Stomach (tissue), 9 donors: ENCODE measurements around the gene FRMD4B. TPM values are rescaled to one million over a fixed set of nuclear protein-coding genes. Genes with fewer than 3 reads are reported as not detected.

Experiments
- DNase-seq, 2 donors: peaks; one replicate each; pipeline versions ENCODE4 v3.0.0 to v3.0.0-alpha.2; 2013 to 2019
- H3K27ac ChIP-seq, 5 donors: fragments of 200-600 bp in 4 of 5; sonication (generic) in 4 of 5; one replicate each; pipeline ENCODE4 v1.5.1; 2013 to 2019; ENCODE audit warnings: mild to moderate bottlenecking in 1 of 5, moderate library complexity in 1 of 5
- H3K27me3 ChIP-seq, 3 donors: fragments of 200-600 bp; sonication (generic); one replicate each; pipeline ENCODE4 v1.5.1; 2017 to 2019; ENCODE audit warnings: mixed run types in 1 of 3
- H3K36me3 ChIP-seq, 4 donors: fragments of 200-600 bp; sonication (generic); 1 replicate in 3 of 4; 2 replicates in 1 of 4; pipeline ENCODE4 v1.5.1; 2016 to 2019
- H3K4me1 ChIP-seq, 4 donors: fragments of 200-600 bp; sonication (generic); one replicate each; pipeline ENCODE4 v1.5.1; 2016 to 2019
- H3K4me3 ChIP-seq, 4 donors: fragments of 200-600 bp; sonication (generic) in 3 of 4; one replicate each; pipeline ENCODE4 v1.5.1; 2016 to 2019; ENCODE audit warnings: mild to moderate bottlenecking in 1 of 4
- H3K9me3 ChIP-seq, 4 donors: fragments of 200-600 bp; sonication (generic); one replicate each; pipeline ENCODE4 v1.5.1; 2016 to 2019
- CTCF ChIP-seq, 7 experiments: fragments of 450-650 bp in 4 of 7; fragments of 200-600 bp in 3 of 7; sonication (generic) in 3 of 7; IDR thresholded peaks; one replicate each; pipeline ENCODE4 v1.5.1; 2016 to 2019; ENCODE audit warnings: antibody characterized with exemption in 7 of 7, control low read depth in 2 of 7, mild to moderate bottlenecking in 1 of 7
- EP300 ChIP-seq: sonication (generic); formaldehyde crosslinking; IDR thresholded peaks from one replicate; pipeline ENCODE4 v1.6.1; 2017; ENCODE audit warnings: antibody characterized with exemption
- POLR2A ChIP-seq, 4 donors: fragments of 450-650 bp; IDR thresholded peaks; one replicate each; pipeline ENCODE4 v1.6.1; 2016; ENCODE audit warnings: antibody characterized with exemption in 4 of 4, control low read depth in 2 of 4, mild to moderate bottlenecking in 1 of 4, moderate library complexity in 1 of 4
- POLR2AphosphoS5 ChIP-seq, 3 donors: sonication (generic); formaldehyde crosslinking; IDR thresholded peaks; one replicate each; pipeline ENCODE4 v1.6.1; 2016; ENCODE audit warnings: antibody characterized with exemption in 3 of 3
- WGBS, 5 donors: extraction: QIAGEN DNeasy Blood & Tissue Kit in 3 of 5; methylation state at CpG; one replicate each; pipeline versions ENCODE4 v1.1.5 to v1.1.7; 2013 to 2018; 5-methylcytosine and 5-hydroxymethylcytosine counted together
- intact Hi-C: fragments of 100-400 bp; cut with DNase I; formaldehyde crosslinking; loops from one replicate; pipeline ENCODE4 v1.15.1; 2023; ENCODE audit warnings: low total_unique reads
- polyA plus RNA-seq, 3 donors: library from polyadenylated mRNA; stranded (reverse); fragments of 200-250 nt; gene quantifications; one replicate each; pipeline ENCODE4 v1.2.3, GENCODE V29; 2013
- total RNA-seq, 5 donors: library from RNA; depleted of rRNA; stranded (reverse); fragments of >200 nt; gene quantifications; one replicate each; pipeline versions ENCODE4 v1.1.0 to v1.2.3, GENCODE V29; 2014 to 2016
- donor health status: healthy with polysubstance abuse.
- donor health status: Bipolar disorder and iron deficiency.
- donor health status: healthy.

FRMD4B gene
- total and polyA plus RNA-seq, 8 donors, result 5.2 to 35.6 (median 21.0) TPM

- no peak for DNase-seq
- Histone ChIP-seq H3K4me3 (no peak overlapping the region), H3K4me1 (peaks cover 0 to 13% (median 6%) of the 10 kb centered on the region in 4 donors), H3K36me3 (no peaks in the 10 kb centered on the region), H3K27ac (no peak overlapping the region), H3K9me3 (no peaks in the 10 kb centered on the region), H3K27me3 (no peaks in the 10 kb centered on the region)
- TF ChIP-seq POLR2AphosphoS5 (IDR thresholded peaks at IDR 0.05) (no peak), CTCF (IDR thresholded peaks at IDR 0.05) (no peak), POLR2A (IDR thresholded peaks at IDR 0.05) (no peak)
- WGBS, 5 donors, result 86 to 96% (median 89%) methylated on average over 4 of the region's 4 CpGs
- intact Hi-C loops, result no loop called here
Measured at GRCh38 chr3:69322158-69322509, 63.8 kb downstream of the FRMD4B start.

DNA sequence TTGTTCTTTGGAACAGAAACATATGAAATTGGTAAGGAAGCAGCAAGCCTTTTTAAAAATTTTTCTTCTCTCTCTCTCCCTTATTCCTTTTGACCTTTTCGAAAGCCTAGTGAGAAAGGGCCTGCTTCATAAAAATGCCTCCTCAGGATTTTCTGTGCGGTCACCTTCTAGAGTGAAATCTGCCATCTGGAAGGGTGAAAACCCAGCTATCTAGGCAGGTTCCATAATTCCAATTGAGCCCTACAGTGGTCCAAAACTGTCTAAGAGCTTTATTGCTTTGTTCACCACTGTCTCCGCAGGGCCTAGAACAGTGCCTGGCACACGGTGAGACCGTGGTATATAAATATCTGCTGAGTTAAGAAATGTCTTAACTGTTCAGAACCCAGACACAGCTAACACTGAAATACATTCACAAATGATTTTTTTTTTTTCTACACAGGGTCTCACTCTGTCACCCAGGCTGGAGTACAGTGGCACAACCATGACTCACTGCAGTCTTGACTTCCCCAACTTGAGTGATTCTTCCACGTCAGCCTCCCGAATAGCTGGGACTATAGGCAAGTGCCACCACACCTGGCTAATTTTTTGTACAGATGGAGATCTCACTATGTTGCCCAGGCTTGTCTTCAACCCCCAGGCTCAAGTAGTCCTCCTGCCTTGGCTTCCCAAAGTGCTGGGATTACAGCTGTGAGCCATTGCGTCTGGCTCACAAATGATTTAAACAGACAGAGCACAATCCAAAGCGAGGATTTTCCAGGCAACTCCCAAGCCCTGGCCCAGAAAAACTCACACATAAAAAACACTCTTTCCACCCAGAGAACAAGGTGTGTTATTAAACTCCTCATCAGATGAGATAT, 64.4 kb downstream of the FRMD4B start:
- Histone ChIP-seq H3K27me3 (no peaks in the 10 kb centered on the region), H3K9me3 (no peaks in the 10 kb centered on the region), H3K27ac (peak overlapping the region in 3 of 5 donors; percentile 27 to 45 (median 43)), H3K36me3 (no peaks in the 10 kb centered on the region), H3K4me3 (no peak overlapping the region), H3K4me1 (peaks cover 0 to 13% (median under 1%) of the 10 kb centered on the region in 4 donors)
- TF ChIP-seq POLR2AphosphoS5 (IDR thresholded peaks at IDR 0.05) (no peak), EP300 (no peak), POLR2A (IDR thresholded peaks at IDR 0.05) (no peak), CTCF (IDR thresholded peaks at IDR 0.05) (no peak)
- WGBS, 5 donors, result 84 to 92% (median 90%) methylated on average over 9 of the region's 9 CpGs
- intact Hi-C loops, result no loop called here
- no peak for DNase-seq

GRCh38 chr3:69320871-69321271, 65.0 kb downstream of the FRMD4B start:
- H3K4me3 ChIP-seq, result no peak overlapping the region

DNA sequence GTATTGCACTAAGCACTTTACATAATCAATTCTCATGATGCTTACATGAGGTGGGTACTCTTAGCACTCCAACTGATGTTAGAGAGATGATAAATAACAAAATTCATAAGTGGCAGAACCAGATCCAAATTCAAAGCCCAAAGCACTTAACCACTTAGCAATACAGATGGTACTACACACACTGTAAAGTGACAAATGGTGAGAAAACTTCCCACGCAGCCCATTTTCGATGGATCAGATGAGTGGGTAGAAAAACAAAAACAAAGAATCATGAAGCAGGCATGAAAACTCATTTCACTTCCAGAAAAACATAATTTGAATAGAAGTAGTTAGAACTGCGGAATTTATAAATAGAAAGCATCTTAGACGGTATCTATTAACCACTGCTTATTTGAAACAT, 66.2 kb downstream of the FRMD4B start:
- WGBS, 5 donors, result 77 to 90% (median 84%) methylated on average over 4 of the region's 4 CpGs
- intact Hi-C loops, result no loop called here

More at GRCh38 chr3:69320871-69321271, 65.0 kb downstream of the FRMD4B start:
- peak overlapping the region in 2 of 5 donors; percentile 43 to 45 for H3K27ac ChIP-seq
- no peak for TF ChIP-seq CTCF (IDR thresholded peaks at IDR 0.05)
- no peak for TF ChIP-seq POLR2A (IDR thresholded peaks at IDR 0.05)
- TF ChIP-seq POLR2AphosphoS5 (IDR thresholded peaks at IDR 0.05), result no peak
- H3K9me3 ChIP-seq, result no peaks in the 10 kb centered on the region
- intact Hi-C loops, result no loop called here
- WGBS, 5 donors, result 68 to 82% (median 73%) methylated on average over 4 of the region's 4 CpGs
- peak in 1 of 2 donors; percentile 44 for DNase-seq
- H3K27me3 ChIP-seq, result no peaks in the 10 kb centered on the region
- H3K36me3 ChIP-seq, result no peaks in the 10 kb centered on the region
- peaks cover 0 to 13% (median 0%) of the 10 kb centered on the region in 4 donors for H3K4me1 ChIP-seq

More for the DNA sequence above, 66.2 kb downstream of the FRMD4B start:
- Histone ChIP-seq H3K27ac (peak overlapping the region in 1 of 5 donors; percentile 45), H3K9me3 (no peaks in the 10 kb centered on the region), H3K4me1 (peaks cover 0 to 12% (median 0%) of the 10 kb centered on the region in 4 donors), H3K27me3 (no peaks in the 10 kb centered on the region), H3K36me3 (no peaks in the 10 kb centered on the region), H3K4me3 (no peak overlapping the region)
- no peak for TF ChIP-seq CTCF (IDR thresholded peaks at IDR 0.05)
- no peak for TF ChIP-seq POLR2AphosphoS5 (IDR thresholded peaks at IDR 0.05)
- TF ChIP-seq EP300, result no peak
- TF ChIP-seq POLR2A (IDR thresholded peaks at IDR 0.05), result no peak
- DNase-seq, result no peak
